ENCODE data around the gene YWHAH. TPM values are rescaled to one million over a fixed set of nuclear protein-coding genes. Genes with fewer than 3 reads are reported as not detected.

Gene YWHAH
- total and polyA plus RNA-seq, 2 donors (not counting 1 experiment from before 2014, with no cell fraction given): 32.6 to 51.1 TPM

DNA sequence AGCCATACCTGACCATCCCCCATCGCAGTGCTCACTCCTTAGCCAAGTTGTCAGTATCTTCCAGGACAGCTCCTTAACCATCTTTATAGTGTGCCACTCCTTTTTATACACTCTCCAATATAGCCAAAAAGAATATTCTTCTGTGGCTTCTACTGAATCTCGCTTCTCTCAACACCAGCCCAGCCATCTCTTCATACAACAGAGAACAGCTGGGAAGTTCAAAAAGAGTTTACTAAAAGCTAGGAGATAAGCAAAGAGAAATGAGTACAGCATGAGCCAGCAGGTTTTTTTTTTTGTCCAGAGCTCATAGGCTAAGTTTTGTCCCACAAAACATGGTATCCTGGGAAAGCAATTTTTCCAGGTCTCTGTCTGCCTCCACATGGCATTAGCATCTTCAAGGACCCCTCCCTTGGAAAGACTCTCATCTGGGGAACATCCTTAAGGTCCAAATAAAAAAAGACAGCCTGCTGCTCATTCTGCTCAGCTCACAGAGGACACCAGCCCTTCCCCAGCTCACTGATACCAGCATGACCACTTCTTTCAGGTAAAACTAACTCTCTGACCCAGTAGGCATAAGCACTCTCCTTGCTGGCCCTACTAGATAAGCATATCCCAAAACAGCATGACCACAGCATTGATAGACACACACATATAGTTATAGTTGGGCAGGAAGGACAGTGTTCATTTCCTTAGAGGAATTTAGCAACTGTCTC, 48.8 kb upstream of the YWHAH start:
- Histone ChIP-seq H3K4me1 (ENCODE audit: control insufficient read depth in 2 of 2, insufficient read depth in 2 of 2, low read length in 2 of 2) (no peaks in the 10 kb centered on the region), H4K20me1 (ENCODE audit: control insufficient read depth, insufficient read depth, low read length, poor library complexity, severe bottlenecking) (no peaks in the 10 kb centered on the region), H3K79me2 (ENCODE audit: control insufficient read depth, insufficient read depth, low read length) (no peaks in the 10 kb centered on the region), H3K4me2 (replicated peaks; ENCODE audit: low read depth, low read length, poor library complexity, severe bottlenecking) (no peak overlapping the region), H3K27ac (ENCODE audit: low read length in 2 of 2) (no peak overlapping the region), H3K9me3 (ENCODE audit: control extremely low read depth in 1 of 3, control insufficient read depth in 2 of 3, insufficient read depth in 1 of 3, low read length in 2 of 3) (no peaks in the 10 kb centered on the region), H3K9ac (ENCODE audit: low read length) (no peak overlapping the region), H3K4me3 (ENCODE audit: control extremely low read depth in 1 of 5, extremely low read depth in 1 of 5, insufficient read depth in 1 of 5, low read depth in 2 of 5, low read length in 4 of 5) (no peak overlapping the region), H3K36me3 (replicated peaks in 1 of 2; ENCODE audit: control extremely low read depth in 1 of 2, control insufficient read depth in 1 of 2, extremely low read depth in 1 of 2, insufficient read depth in 2 of 2, low read length in 1 of 2) (peaks cover 13 to 73% of the 10 kb centered on the region in 2 experiments), H3K27me3 (replicated peaks in 1 of 4; ENCODE audit: control extremely low read depth in 1 of 4, control insufficient read depth in 3 of 4, insufficient read depth in 4 of 4, low read length in 3 of 4) (no peaks in the 10 kb centered on the region), H2AFZ (ENCODE audit: insufficient read depth, low read depth, low read length, poor library complexity, severe bottlenecking) (no peak overlapping the region)
- ChIA-PET CTCF (interaction anchor here (1.2 kb wide), 1 partner anchor 37 kb away, joined by 3 read pairs; no protein-coding TSS in a partner anchor), POLR2A (no interaction called here)
- Mint-ChIP-seq H3K4me1 (no peaks in the 10 kb centered on the region), H3K9me3 (ENCODE audit: insufficient read depth) (no peaks in the 10 kb centered on the region), H3K27me3 (no peaks in the 10 kb centered on the region), H3K4me3 (no peak overlapping the region), H3K27ac (peak overlapping the region; percentile 16)
- intact Hi-C loops (cut with micrococcal nuclease): no loop called here
- WGBS (ENCODE audit: insufficient coverage): 93% methylated on average over 1 of the region's 2 CpGs
- ATAC-seq (ENCODE audit: low read depth) (no peak), DNase-seq (no peak)
- TF ChIP-seq, protein P1, sequence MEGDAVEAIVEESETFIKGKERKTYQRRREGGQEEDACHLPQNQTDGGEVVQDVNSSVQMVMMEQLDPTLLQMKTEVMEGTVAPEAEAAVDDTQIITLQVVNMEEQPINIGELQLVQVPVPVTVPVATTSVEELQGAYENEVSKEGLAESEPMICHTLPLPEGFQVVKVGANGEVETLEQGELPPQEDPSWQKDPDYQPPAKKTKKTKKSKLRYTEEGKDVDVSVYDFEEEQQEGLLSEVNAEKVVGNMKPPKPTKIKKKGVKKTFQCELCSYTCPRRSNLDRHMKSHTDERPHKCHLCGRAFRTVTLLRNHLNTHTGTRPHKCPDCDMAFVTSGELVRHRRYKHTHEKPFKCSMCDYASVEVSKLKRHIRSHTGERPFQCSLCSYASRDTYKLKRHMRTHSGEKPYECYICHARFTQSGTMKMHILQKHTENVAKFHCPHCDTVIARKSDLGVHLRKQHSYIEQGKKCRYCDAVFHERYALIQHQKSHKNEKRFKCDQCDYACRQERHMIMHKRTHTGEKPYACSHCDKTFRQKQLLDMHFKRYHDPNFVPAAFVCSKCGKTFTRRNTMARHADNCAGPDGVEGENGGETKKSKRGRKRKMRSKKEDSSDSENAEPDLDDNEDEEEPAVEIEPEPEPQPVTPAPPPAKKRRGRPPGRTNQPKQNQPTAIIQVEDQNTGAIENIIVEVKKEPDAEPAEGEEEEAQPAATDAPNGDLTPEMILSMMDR (IDR thresholded peaks at IDR 0.05): no peak
- TF ChIP-seq EZH2 (IDR thresholded peaks at IDR 0.05; ENCODE audit: borderline replicate concordance, insufficient read depth, low read depth, low read length, poor library complexity, severe bottlenecking): no peak

DNA sequence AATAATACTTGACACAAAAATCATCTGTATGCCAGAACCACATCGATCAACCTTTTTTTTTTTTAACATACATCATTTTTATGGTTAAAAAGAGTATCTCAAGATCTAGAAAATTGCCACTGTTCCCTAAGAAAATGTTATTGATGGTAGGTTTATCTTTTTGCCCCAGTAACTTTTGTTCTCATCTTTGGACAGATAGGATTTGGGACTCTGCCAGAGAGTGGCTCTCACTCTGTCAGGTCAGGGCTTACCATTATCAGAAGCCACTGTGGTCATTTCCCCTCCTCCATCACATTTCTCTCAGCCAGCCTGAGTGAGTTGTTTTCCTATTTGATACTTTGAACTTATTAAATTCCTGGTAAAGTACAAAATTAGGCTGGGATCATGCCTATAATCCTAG, 47.9 kb upstream of the YWHAH start:
- no peak overlapping the region for H3K9ac ChIP-seq (ENCODE audit: low read length)
- no peaks in the 10 kb centered on the region for H3K27me3 Mint-ChIP-seq
- H4K20me1 ChIP-seq (ENCODE audit: control insufficient read depth, insufficient read depth, low read length, poor library complexity, severe bottlenecking): no peaks in the 10 kb centered on the region
- intact Hi-C loops (cut with micrococcal nuclease): no loop called here
- no peaks in the 10 kb centered on the region for H3K79me2 ChIP-seq (ENCODE audit: control insufficient read depth, insufficient read depth, low read length)
- no peaks in the 10 kb centered on the region for H3K9me3 Mint-ChIP-seq (ENCODE audit: insufficient read depth)
- no peak for DNase-seq
- WGBS (ENCODE audit: insufficient coverage): no CpG with 5 or more reads among the region's 1 CpG
- TF ChIP-seq EZH2 (IDR thresholded peaks at IDR 0.05; ENCODE audit: borderline replicate concordance, insufficient read depth, low read depth, low read length, poor library complexity, severe bottlenecking): no peak
- TF ChIP-seq, protein P1 (IDR thresholded peaks at IDR 0.05): no peak
- no peak for ATAC-seq (ENCODE audit: low read depth)
- no peak overlapping the region for H3K4me3 ChIP-seq (ENCODE audit: control extremely low read depth in 1 of 5, extremely low read depth in 1 of 5, insufficient read depth in 1 of 5, low read depth in 2 of 5, low read length in 4 of 5)
- no peaks in the 10 kb centered on the region for H3K27me3 ChIP-seq (replicated peaks in 1 of 4; ENCODE audit: control extremely low read depth in 1 of 4, control insufficient read depth in 3 of 4, insufficient read depth in 4 of 4, low read length in 3 of 4)
- no peak overlapping the region for H3K27ac Mint-ChIP-seq
- no peaks in the 10 kb centered on the region for H3K4me1 ChIP-seq (ENCODE audit: control insufficient read depth in 2 of 2, insufficient read depth in 2 of 2, low read length in 2 of 2)
- no peak overlapping the region for H3K27ac ChIP-seq (ENCODE audit: low read length in 2 of 2)
- H3K4me2 ChIP-seq (replicated peaks; ENCODE audit: low read depth, low read length, poor library complexity, severe bottlenecking): no peak overlapping the region
- CTCF ChIA-PET: interaction anchor here (1.2 kb wide), 1 partner anchor 36 kb away, joined by 3 read pairs; no protein-coding TSS in a partner anchor
- no peak overlapping the region for H2AFZ ChIP-seq (ENCODE audit: insufficient read depth, low read depth, low read length, poor library complexity, severe bottlenecking)
- H3K4me1 Mint-ChIP-seq: no peaks in the 10 kb centered on the region
- H3K4me3 Mint-ChIP-seq: no peak overlapping the region
- POLR2A ChIA-PET: no interaction called here
- H3K36me3 ChIP-seq (replicated peaks in 1 of 2; ENCODE audit: control extremely low read depth in 1 of 2, control insufficient read depth in 1 of 2, extremely low read depth in 1 of 2, insufficient read depth in 2 of 2, low read length in 1 of 2): peaks cover 13 to 74% of the 10 kb centered on the region in 2 experiments
- no peaks in the 10 kb centered on the region for H3K9me3 ChIP-seq (ENCODE audit: control extremely low read depth in 1 of 3, control insufficient read depth in 2 of 3, insufficient read depth in 1 of 3, low read length in 2 of 3)
